Neural progenitor cell (in vitro differentiated cells): ENCODE data around the gene BCL2L12. TPM values are rescaled to one million over a fixed set of nuclear protein-coding genes. Genes with fewer than 3 reads are reported as not detected.

Experiments
- DNase-seq: peaks from one replicate; pipeline ENCODE4 v3.0.0-alpha.2; 2016; ENCODE audit warnings: low spot score
- H2AFZ ChIP-seq: fragments of 200-600 bp; sonication (generic); replicated peaks from 2 replicates; pipeline ENCODE4 v1.6.1; 2016; ENCODE audit warnings: antibody characterized with exemption
- H3F3A ChIP-seq: fragments of 200-600 bp; sonication (generic); 2 replicates; pipeline ENCODE4 v1.6.1; 2016; ENCODE audit warnings: antibody characterized with exemption, low read depth
- H3K27ac ChIP-seq: fragments of 200-600 bp; sonication (generic); 2 replicates; pipeline ENCODE4 v1.5.1; 2016; ENCODE audit warnings: mild to moderate bottlenecking
- H3K27me3 ChIP-seq: fragments of 200-600 bp; sonication (generic); 2 replicates; pipeline ENCODE4 v1.6.1; 2016; ENCODE audit warnings: mild to moderate bottlenecking, moderate library complexity
- H3K36me3 ChIP-seq: fragments of 200-600 bp; sonication (generic); 2 replicates; pipeline ENCODE4 v1.5.1; 2016
- H3K4me1 ChIP-seq: fragments of 200-600 bp; sonication (generic); 2 replicates; pipeline ENCODE4 v1.6.1; 2016; ENCODE audit warnings: mixed run types
- H3K4me2 ChIP-seq: fragments of 200-600 bp; sonication (generic); 2 replicates; pipeline ENCODE4 v1.6.1; 2016
- H3K4me3 ChIP-seq: fragments of 200-600 bp; sonication (generic); 2 replicates; pipeline ENCODE4 v1.5.1; 2016
- H3K79me2 ChIP-seq: fragments of 200-600 bp; sonication (generic); 2 replicates; pipeline ENCODE4 v1.6.1; 2016; ENCODE audit warnings: low read depth
- H3K9ac ChIP-seq: fragments of 200-600 bp; sonication (generic); 2 replicates; pipeline ENCODE4 v1.6.1; 2016
- H3K9me3 ChIP-seq: fragments of 200-600 bp; sonication (generic); 2 replicates; pipeline ENCODE4 v1.5.1; 2016; ENCODE audit warnings: low read depth
- H4K20me1 ChIP-seq: fragments of 200-600 bp; sonication (generic); 2 replicates; pipeline ENCODE4 v1.6.1; 2016; ENCODE audit warnings: low read depth
- H3K27ac Mint-ChIP-seq: 3 replicates; pipeline ENCODE4 v1.8.0; 2021; ENCODE audit warnings: mixed read lengths
- H3K27me3 Mint-ChIP-seq: 2 replicates; pipeline ENCODE4 v1.8.0; 2022; ENCODE audit warnings: low read depth, mild to moderate bottlenecking, inconsistent platforms, moderate library complexity, mixed read lengths; ENCODE audit not compliant: insufficient read depth
- H3K36me3 Mint-ChIP-seq: 3 replicates; pipeline ENCODE4 v1.8.0; 2021; ENCODE audit warnings: mixed read lengths
- H3K4me1 Mint-ChIP-seq: 3 replicates; pipeline ENCODE4 v1.8.0; 2021; ENCODE audit warnings: mixed read lengths
- H3K4me3 Mint-ChIP-seq: 3 replicates; pipeline ENCODE4 v1.8.0; 2021; ENCODE audit warnings: mild to moderate bottlenecking, moderate library complexity, mixed read lengths
- H3K9me3 Mint-ChIP-seq: 3 replicates; pipeline ENCODE4 v1.8.0; 2020; ENCODE audit warnings: mixed read lengths
- CTCF ChIP-seq: fragments of 200-600 bp; sonication (generic); IDR thresholded peaks from 2 replicates; pipeline ENCODE4 v1.5.1; 2017; ENCODE audit warnings: antibody characterized with exemption, mild to moderate bottlenecking
- EZH2 ChIP-seq: fragments of 200-600 bp; sonication (generic); IDR thresholded peaks from 2 replicates; pipeline ENCODE4 v1.6.1; 2017; ENCODE audit warnings: antibody characterized with exemption, mild to moderate bottlenecking, moderate library complexity
- EZH2phosphoT487 ChIP-seq: fragments of 200-600 bp; sonication (generic); IDR thresholded peaks from 2 replicates; pipeline ENCODE4 v1.6.1; 2017; ENCODE audit warnings: antibody characterized with exemption
- total RNA-seq: library from RNA; depleted of rRNA; stranded (reverse); fragments of >200 nt; gene quantifications from 2 replicates; pipeline ENCODE4 v1.2.3, GENCODE V29; 2015; ENCODE audit warnings: low replicate concordance

BCL2L12 gene
- total RNA-seq, 1 donor from 2014 or later, result 6.1 TPM

- Histone ChIP-seq H3K9me3 (no peaks in the 10 kb centered on the region), H3F3A (peaks cover 41% of the 10 kb centered on the region), H3K36me3 (no peaks in the 10 kb centered on the region), H3K4me3 (peak overlapping the region; percentile 90), H3K4me1 (peaks cover 37% of the 10 kb centered on the region), H3K9ac (peak overlapping the region; percentile 97), H2AFZ (peak overlapping the region; percentile 77), H3K27me3 (peaks cover 11% of the 10 kb centered on the region), H3K27ac (peak overlapping the region; percentile 84), H4K20me1 (peaks cover 39% of the 10 kb centered on the region), H3K79me2 (peaks cover 41% of the 10 kb centered on the region), H3K4me2 (peak overlapping the region; percentile 95)
- Mint-ChIP-seq H3K9me3 (no peaks in the 10 kb centered on the region), H3K4me3 (peak overlapping the region; percentile 99), H3K36me3 (peaks cover 20% of the 10 kb centered on the region), H3K27ac (peak overlapping the region; percentile 97), H3K4me1 (peaks cover 51% of the 10 kb centered on the region), H3K27me3 (peaks cover 11% of the 10 kb centered on the region)
- TF ChIP-seq EZH2, result no peak
- no peak for TF ChIP-seq CTCF
- no peak for TF ChIP-seq EZH2phosphoT487
- no peak for DNase-seq
These were observed 23.2 kb upstream of the BCL2L12 start for GRCh38 chr19:49642492-49643035.

GRCh38 chr19:49643466-49643865 is 22.3 kb upstream of the BCL2L12 start:
- TF ChIP-seq EZH2phosphoT487 (no peak), CTCF (no peak), EZH2 (no peak)
- Histone ChIP-seq H3K4me3 (peak overlapping the region; percentile 90), H3K27ac (no peak overlapping the region), H4K20me1 (peaks cover 48% of the 10 kb centered on the region), H3K4me1 (peaks cover 29% of the 10 kb centered on the region), H3K27me3 (peaks cover 11% of the 10 kb centered on the region), H3K9ac (no peak overlapping the region), H3K9me3 (no peaks in the 10 kb centered on the region), H3K4me2 (peak overlapping the region; percentile 95), H3K79me2 (peaks cover 41% of the 10 kb centered on the region), H3F3A (peaks cover 34% of the 10 kb centered on the region), H3K36me3 (no peaks in the 10 kb centered on the region), H2AFZ (no peak overlapping the region)
- peaks cover 20% of the 10 kb centered on the region for H3K36me3 Mint-ChIP-seq
- no peaks in the 10 kb centered on the region for H3K9me3 Mint-ChIP-seq
- H3K27me3 Mint-ChIP-seq, result peaks cover 8% of the 10 kb centered on the region
- DNase-seq, result no peak
- H3K4me3 Mint-ChIP-seq, result peak overlapping the region; percentile 99
- H3K27ac Mint-ChIP-seq, result peak overlapping the region; percentile 72
- H3K4me1 Mint-ChIP-seq, result peaks cover 45% of the 10 kb centered on the region

- H3K4me2 ChIP-seq, result no peak overlapping the region
- H3K9ac ChIP-seq, result no peak overlapping the region
- no peak overlapping the region for H3K4me3 ChIP-seq
- H3K4me1 Mint-ChIP-seq, result peaks cover 32% of the 10 kb centered on the region
- no peaks in the 10 kb centered on the region for H3K36me3 ChIP-seq
- no peak overlapping the region for H3K27ac Mint-ChIP-seq
- H3K9me3 Mint-ChIP-seq, result no peaks in the 10 kb centered on the region
- peaks cover 51% of the 10 kb centered on the region for H4K20me1 ChIP-seq
- peaks cover 27% of the 10 kb centered on the region for H3K36me3 Mint-ChIP-seq
- no peaks in the 10 kb centered on the region for H3K27me3 ChIP-seq
- TF ChIP-seq CTCF (no peak), EZH2phosphoT487 (no peak), EZH2 (no peak)
- H3K4me3 Mint-ChIP-seq, result no peak overlapping the region
- peaks cover 5% of the 10 kb centered on the region for H3K27me3 Mint-ChIP-seq
- no peak for DNase-seq
- H3K79me2 ChIP-seq, result peaks cover 48% of the 10 kb centered on the region
- H3K4me1 ChIP-seq, result peaks cover 19% of the 10 kb centered on the region
- H3F3A ChIP-seq, result peaks cover 20% of the 10 kb centered on the region
- H3K27ac ChIP-seq, result no peak overlapping the region
- no peak overlapping the region for H2AFZ ChIP-seq
- H3K9me3 ChIP-seq, result no peaks in the 10 kb centered on the region
These were observed 20.1 kb upstream of the BCL2L12 start for GRCh38 chr19:49645592-49645991.
